ENCODE data around the gene WDR36.
A peak's percentile ranks its signal among the peaks of the same experiment; 100 is the strongest.

Gene WDR36

GRCh38 chr5:111092062-111092853, at the start of gene WDR36:
TSS of gene WDR36 (plus strand) at chr5:111092348. CDS start at chr5:111092457, 109 bp downstream.
- peak; percentile 92 for DNase-seq (ENCODE audit: low read depth)

- DNase-seq (ENCODE audit: low read depth): peak; percentile 87
Observed at GRCh38 chr5:111043712-111044506, 48.2 kb upstream of the WDR36 start.

GRCh38 chr5:111058064-111058463, 34.1 kb upstream of the WDR36 start:
- no peak for DNase-seq (ENCODE audit: low read depth)

- no peak for DNase-seq (ENCODE audit: low read depth)
Observed at GRCh38 chr5:111060169-111060568, 32.0 kb upstream of the WDR36 start.

DNA sequence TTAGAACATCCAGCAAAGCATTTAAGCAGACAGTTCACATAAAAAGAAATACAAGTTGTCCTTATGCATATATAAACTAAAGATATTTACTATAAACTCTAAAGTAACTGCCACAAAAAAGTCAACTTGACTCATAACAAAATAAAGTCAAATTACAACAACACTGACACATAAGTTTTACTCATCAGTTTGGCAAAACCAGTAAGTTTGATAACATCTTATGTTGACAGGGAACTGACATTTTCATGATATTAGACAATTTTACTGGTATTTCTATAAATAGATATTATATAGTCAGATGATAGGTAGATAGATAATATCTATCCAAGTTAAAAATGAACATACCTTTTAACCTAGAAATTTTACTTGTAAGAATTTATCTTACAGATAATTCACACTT, 30.5 kb upstream of the WDR36 start:
- no peak for DNase-seq (ENCODE audit: low read depth)

DNA sequence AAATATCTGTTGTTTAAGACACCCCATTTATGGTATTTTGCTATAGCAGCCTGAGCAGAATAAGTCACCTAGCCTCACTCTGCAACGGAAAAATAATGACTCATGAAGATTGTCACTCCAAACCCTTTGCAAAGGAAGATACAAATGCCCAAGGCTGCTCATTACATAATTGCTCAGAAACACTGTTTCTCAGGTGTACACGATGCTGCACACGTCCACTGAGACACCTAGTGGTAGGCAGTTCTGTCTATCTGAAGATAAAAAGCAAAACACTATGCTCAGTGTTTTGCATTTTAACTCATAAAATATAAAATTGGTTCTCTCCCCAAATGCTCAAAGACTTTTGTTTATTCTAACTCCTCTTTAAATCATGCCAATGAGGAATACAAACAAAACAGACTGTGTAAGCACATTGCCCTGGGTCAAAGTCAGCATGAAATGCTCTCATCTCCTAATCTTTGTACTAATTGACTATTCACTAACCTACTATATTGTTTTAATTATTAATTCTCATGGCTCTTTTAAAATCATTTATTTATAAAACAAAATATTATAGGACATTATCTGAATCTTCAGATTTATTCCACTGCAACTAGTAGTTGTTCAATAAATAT, 28.3 kb upstream of the WDR36 start:
- peak; percentile 29 for DNase-seq (ENCODE audit: low read depth)

DNA sequence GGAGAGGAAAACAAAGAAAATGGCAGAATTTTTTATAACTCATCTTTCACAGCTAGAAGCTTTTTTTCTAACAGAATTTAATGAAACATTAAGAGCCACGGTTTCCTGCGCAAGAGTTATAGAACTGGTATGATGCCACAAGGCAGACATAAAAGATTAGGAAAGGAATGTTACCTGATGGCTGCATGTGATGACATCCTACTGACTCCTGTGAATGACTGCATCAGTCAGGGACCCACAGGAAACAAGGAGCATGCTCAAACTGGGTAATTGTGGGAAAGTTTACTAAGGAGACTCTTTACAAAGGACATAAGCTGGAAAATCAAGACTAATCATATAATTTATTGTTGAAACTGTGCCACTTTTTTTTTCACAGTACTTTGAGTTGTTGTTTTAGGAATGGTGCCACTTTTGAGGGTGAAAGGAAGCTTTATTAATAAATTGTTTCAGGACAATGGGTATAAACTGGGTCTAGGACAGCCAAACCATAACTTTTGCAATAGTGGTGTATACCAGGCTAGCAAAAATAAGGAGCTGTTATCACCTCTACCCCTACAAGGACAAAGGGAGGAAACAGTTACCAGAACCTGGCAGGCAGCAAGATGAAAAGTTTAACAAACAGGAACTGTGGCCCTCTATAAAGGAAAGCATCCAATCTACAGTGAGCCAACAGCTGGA, 25.7 kb upstream of the WDR36 start:
- no peak for DNase-seq (ENCODE audit: low read depth)

- DNase-seq (ENCODE audit: low read depth): no peak
Observed at GRCh38 chr5:111068213-111068612, 23.9 kb upstream of the WDR36 start.

DNA sequence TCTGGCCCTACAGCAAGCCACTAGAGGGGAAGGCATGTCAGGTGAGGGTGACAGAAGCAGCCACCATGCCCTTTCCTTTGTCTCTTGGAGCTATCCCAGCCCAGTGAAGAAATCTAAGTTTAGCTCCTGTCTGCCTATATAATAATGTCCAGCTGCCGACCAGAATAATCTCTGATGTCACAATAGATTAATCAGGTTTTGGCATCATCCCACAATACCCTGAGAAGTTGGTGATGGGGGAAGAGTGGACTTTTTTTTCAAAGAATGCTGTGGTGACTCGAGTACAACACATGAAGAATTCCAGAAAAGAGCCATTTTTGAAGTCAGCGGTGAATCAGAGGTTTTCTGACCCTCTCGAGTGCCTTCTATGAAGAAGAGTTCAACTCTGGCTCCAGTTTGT, 22.3 kb upstream of the WDR36 start:
- peak; percentile 55 for DNase-seq (ENCODE audit: low read depth)

DNA sequence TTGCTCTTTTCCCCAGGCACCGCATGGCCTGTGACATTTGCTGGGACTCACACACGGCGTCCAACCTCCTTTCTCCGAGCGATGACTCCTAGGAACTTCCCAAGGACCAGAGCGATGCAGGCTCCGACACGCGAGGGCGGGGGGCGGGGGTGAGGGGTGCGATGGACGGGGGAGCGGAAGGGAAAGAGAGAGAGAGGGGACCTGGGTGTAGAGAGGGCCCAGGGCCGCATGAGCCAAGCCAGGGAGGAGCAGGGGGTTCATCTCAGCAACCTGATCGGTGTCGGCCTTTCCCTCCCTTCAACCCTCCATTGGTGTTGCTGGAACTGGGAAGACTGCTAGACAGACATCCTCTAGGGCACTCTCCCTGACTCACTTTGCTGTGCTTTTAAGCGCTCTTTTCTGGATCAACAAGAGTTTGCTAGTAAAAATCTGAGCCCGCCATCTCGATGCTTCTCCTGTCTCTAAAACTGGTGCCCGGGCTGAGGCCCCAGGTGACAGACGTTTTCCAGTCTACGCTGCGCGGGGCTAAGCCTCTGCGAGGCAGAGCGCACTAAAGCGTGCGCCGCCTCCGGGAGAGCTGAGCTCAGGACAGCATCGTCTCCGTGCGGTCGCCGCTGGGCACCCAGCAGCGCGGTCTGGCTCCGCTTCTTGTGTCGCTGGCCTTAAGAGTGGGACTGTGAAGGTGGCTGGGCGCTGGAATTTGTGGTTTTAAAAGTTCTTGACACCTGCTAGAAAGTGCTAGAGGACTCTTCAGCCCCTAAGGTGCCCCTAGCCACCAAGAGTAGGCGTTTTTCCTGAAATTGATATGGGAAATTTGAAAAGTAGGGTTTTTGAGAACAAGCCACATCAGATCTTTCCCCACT, 21.6 kb upstream of the WDR36 start:
- DNase-seq (ENCODE audit: low read depth): peak; percentile 32

DNA sequence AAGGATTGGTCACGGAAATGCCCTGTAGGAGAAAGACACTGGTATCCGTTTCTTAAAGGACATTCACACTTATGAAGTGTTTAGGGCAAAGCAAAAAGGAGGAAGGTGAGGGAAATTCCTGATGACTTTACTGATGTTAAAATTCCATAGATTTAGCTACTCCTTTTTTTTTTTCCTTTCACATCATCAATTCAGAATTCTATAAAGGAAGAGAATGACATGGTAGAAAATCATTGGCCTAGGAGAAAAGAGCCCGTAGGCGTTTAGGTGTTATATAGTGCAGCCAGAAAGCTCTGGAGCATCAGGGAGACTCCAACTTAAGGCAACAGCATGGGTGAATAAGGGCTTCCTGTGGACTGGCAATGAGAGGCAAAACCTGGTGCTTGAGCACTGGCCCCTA, 20.7 kb upstream of the WDR36 start, which contains the start of gene TSLP:
TSS of gene TSLP (plus strand) at position 301 of the 400 bp plus-strand sequence. CDS start 178 bp downstream, outside the sequence.
- no peak for DNase-seq (ENCODE audit: low read depth)

DNA sequence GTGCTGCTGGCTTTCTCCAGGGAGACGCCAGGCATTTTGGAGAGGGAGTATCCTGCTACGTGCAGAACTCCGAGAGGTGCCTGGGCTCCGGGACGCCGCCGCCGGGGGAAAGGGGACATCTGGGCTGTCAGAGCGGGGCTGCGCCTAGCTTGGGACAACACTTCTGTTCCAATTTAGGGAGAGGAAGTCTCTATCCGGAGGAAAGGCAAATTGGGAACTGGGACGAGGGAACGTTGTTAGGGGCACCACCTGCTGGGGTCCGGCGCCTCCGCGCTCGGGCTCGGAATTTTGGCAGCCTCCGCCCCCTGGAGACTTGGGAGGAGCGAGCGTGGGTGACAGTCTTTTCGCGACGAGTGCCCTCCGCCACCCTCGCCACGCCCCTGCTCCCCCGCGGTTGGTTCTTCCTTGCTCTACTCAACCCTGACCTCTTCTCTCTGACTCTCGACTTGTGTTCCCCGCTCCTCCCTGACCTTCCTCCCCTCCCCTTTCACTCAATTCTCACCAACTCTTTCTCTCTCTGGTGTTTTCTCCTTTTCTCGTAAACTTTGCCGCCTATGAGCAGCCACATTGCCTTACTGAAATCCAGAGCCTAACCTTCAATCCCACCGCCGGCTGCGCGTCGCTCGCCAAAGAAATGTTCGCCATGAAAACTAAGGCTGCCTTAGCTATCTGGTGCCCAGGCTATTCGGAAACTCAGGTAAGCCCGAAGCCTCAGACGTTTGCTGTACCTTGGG, 19.0 kb upstream of the WDR36 start:
- DNase-seq (ENCODE audit: low read depth): no peak

- no peak for DNase-seq (ENCODE audit: low read depth)
Observed at GRCh38 chr5:111074244-111074643, 17.9 kb upstream of the WDR36 start.

GRCh38 chr5:111075520-111075919, 16.6 kb upstream of the WDR36 start:
- peak; percentile 91 for DNase-seq (ENCODE audit: low read depth)

DNA sequence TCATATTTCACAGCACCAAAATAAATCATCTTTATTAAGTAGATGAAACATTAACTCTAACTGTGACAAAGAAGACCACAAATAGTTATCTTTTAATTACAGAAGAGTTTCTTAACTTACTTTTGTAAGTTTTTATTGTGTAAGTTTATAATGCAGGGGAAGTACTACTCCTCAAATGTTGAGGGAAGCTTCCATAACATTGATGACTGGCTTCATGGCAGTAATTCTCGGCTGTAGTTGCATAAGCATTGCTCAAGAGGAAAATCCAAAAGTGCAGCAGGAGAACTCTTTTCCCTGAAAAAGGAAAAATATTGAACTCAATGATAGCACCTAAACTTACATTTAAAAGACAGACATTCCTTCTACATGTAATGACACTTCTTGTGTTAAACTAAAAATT, 16.1 kb upstream of the WDR36 start:
- no peak for DNase-seq (ENCODE audit: low read depth)

GRCh38 chr5:111077678-111078077, 14.5 kb upstream of the WDR36 start:
- no peak for DNase-seq (ENCODE audit: low read depth)

DNA sequence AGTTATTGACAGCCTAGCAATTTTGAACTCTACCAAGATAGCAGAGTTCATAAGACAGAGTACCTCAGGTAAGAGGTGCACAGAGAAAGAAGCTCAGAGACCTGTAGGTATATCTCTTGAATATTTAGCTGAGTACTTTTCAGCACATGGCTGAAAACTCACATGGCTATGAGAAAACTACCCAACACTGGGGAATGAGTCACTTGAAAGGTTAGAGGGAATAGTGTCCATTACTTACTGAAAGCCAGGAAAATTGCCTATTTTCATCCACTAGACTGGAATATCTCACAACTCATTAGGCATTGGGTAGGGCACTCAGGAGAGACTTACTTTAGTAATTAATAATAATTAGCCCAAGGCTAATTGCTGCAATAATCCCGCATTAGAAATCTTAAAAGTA, 12.3 kb upstream of the WDR36 start:
- DNase-seq (ENCODE audit: low read depth): no peak

DNA sequence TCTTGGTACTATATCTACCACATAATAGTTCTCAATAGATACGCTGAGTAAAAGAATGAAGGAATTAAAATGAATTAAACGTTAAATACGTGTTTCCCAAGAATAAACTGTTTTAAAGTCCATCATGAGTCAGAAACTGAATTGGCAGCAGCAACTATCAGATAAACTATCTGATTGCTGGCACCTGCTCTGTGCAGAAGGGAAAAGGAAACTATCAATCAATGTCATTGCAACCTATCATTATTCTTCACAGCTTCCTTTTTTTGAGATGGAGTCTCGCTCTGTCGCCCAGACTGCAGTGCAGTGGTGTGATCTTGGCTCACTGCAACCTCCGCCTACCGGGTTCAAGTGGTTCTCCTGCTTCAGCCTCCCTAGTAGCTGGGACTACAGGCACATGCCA, 8.8 kb upstream of the WDR36 start:
- DNase-seq (ENCODE audit: low read depth): no peak

DNA sequence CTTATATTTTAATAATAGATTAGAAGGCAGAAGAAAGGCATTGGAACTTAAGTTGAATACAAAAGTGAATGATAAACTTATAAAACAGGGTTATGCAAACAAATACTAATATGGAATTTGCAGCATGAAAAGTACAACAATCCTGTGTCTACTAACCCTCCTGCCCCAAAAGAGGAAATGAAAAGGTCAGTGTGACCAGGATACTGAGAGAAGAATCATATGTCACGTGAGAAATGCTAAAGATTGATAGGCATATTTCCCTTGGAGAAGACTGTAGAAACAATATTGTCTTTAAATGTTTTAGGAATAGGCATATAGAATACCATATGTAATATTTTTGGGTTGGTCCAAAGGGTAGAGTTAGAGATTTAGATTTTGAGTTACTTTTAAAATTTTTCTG, 3.8 kb downstream of the WDR36 start:
- no peak for DNase-seq (ENCODE audit: low read depth)

- DNase-seq (ENCODE audit: low read depth): peak; percentile 52
Observed at GRCh38 chr5:111099058-111099778, 7.1 kb downstream of the WDR36 start.
